NCI-H1105 treated with DMSO at 0.1 percent for 48 hours (cell line): ENCODE data around the gene SNAPC5.
"Not testable (repeated sequence)": the region's sequence is repeated elsewhere in the genome, so short reads cannot be mapped to it uniquely, and the experiment has no call there.

ENCODE experiments used
- DNase-seq: peaks from one replicate; lab custom pipeline; 2025; lab: John Stamatoyannopoulos, UW

Gene SNAPC5

GRCh38 chr15:66491846-66492245, 5.7 kb downstream of the SNAPC5 start:
- DNase-seq: no peak

GRCh38 chr15:66489179-66489791, 8.3 kb downstream of the SNAPC5 start:
- DNase-seq: no peak

- no peak for DNase-seq
Observed at GRCh38 chr15:66488525-66488924, 9.0 kb downstream of the SNAPC5 start.

GRCh38 chr15:66486887-66487286, 10.7 kb downstream of the SNAPC5 start:
- DNase-seq: no peak

- DNase-seq: no peak
Observed at GRCh38 chr15:66484539-66485112, 12.9 kb downstream of the SNAPC5 start.

- DNase-seq: peak; percentile 18
Observed at GRCh38 chr15:66483131-66483566, 14.4 kb downstream of the SNAPC5 start.

GRCh38 chr15:66482539-66482938, 15.0 kb downstream of the SNAPC5 start:
- DNase-seq: no peak

GRCh38 chr15:66481107-66481856, 16.3 kb downstream of the SNAPC5 start:
- DNase-seq: no peak

- DNase-seq: no peak
Observed at GRCh38 chr15:66480267-66480666, 17.3 kb downstream of the SNAPC5 start.

- DNase-seq: no peak
Observed at GRCh38 chr15:66477011-66477410, 20.6 kb downstream of the SNAPC5 start.

GRCh38 chr15:66476535-66476934, 21.0 kb downstream of the SNAPC5 start:
- DNase-seq: no peak

GRCh38 chr15:66474963-66475362, 22.6 kb downstream of the SNAPC5 start:
- DNase-seq: no peak

GRCh38 chr15:66474135-66474534, 23.4 kb downstream of the SNAPC5 start:
- no peak for DNase-seq

- no peak for DNase-seq
Observed at GRCh38 chr15:66472176-66472999, 25.2 kb downstream of the SNAPC5 start.

- DNase-seq: not testable (repeated sequence)
Observed at GRCh38 chr15:66470825-66471224, 26.7 kb downstream of the SNAPC5 start.

- not testable (repeated sequence) for DNase-seq
Observed at GRCh38 chr15:66467162-66468040, 30.2 kb downstream of the SNAPC5 start.

GRCh38 chr15:66465294-66465693, 32.3 kb downstream of the SNAPC5 start:
- not testable (repeated sequence) for DNase-seq

- no peak for DNase-seq
Observed at GRCh38 chr15:66462627-66463026, 34.9 kb downstream of the SNAPC5 start.

GRCh38 chr15:66461917-66462316, 35.6 kb downstream of the SNAPC5 start:
- no peak for DNase-seq

- DNase-seq: not testable (repeated sequence)
Observed at GRCh38 chr15:66461294-66461693, 36.3 kb downstream of the SNAPC5 start.
